DND-41 (cell line): ENCODE data around the gene SORBS1.

ENCODE experiments used
- ATAC-seq: fragments of 200-7000 bp; cut with Tn5 transposase; 3 replicates; pipeline ENCODE4 v1.9.1; 2021; ENCODE audit warnings: low read depth; ENCODE audit not compliant: insufficient read depth
- DNase-seq: peaks from one replicate; pipeline ENCODE4 v3.0.0-alpha.2; 2020
- H2AFZ ChIP-seq: 2 replicates; pipeline ENCODE4 v1.6.0; 2012; ENCODE audit warnings: low read depth, low read length
- H3K27ac ChIP-seq: 2 replicates; pipeline ENCODE4 v1.5.1; 2012; ENCODE audit warnings: low read length, inconsistent platforms
- H3K27me3 ChIP-seq: fragments of 200-600 bp; sonication (generic); 2 replicates; pipeline ENCODE4 v1.6.0; 2012; ENCODE audit warnings: low read length, mild to moderate bottlenecking, inconsistent platforms; ENCODE audit not compliant: insufficient read depth, poor library complexity
- H3K36me3 ChIP-seq: 2 replicates; pipeline ENCODE4 v1.5.1; 2012; ENCODE audit warnings: low read length, inconsistent platforms; ENCODE audit not compliant: insufficient read depth
- H3K4me1 ChIP-seq: 2 replicates; pipeline ENCODE4 v1.5.1; 2012; ENCODE audit warnings: mild to moderate bottlenecking, low read length; ENCODE audit not compliant: insufficient read depth
- H3K4me2 ChIP-seq: 2 replicates; pipeline ENCODE4 v1.6.0; 2012; ENCODE audit warnings: mild to moderate bottlenecking, moderate library complexity, low read length, inconsistent platforms; ENCODE audit not compliant: insufficient read depth
- H3K4me3 ChIP-seq, 2 experiments: fragments of 200-600 bp in 1 of 2; shearing (Covaris generic) in 1 of 2; 2 replicates each; pipeline ENCODE4 v1.5.1; 2012 to 2016; ENCODE audit warnings: inconsistent platforms in 2 of 2, low read length in 2 of 2, mild to moderate bottlenecking in 2 of 2, low read depth in 1 of 2, moderate library complexity in 1 of 2
- H3K79me2 ChIP-seq: 2 replicates; pipeline ENCODE4 v1.6.0; 2012; ENCODE audit warnings: low read length, inconsistent platforms; ENCODE audit not compliant: insufficient read depth
- H3K9ac ChIP-seq: 2 replicates; pipeline ENCODE4 v1.6.0; 2012; ENCODE audit warnings: low read depth, mild to moderate bottlenecking, inconsistent platforms, low read length, moderate library complexity
- H3K9me3 ChIP-seq: 2 replicates; pipeline ENCODE4 v1.5.1; 2012; ENCODE audit warnings: low read length, moderate library complexity, mild to moderate bottlenecking, inconsistent platforms; ENCODE audit not compliant: insufficient read depth, severe bottlenecking
- H4K20me1 ChIP-seq: 2 replicates; pipeline ENCODE4 v1.6.0; 2012; ENCODE audit warnings: low read length; ENCODE audit not compliant: insufficient read depth
- CTCF ChIP-seq: IDR thresholded peaks from 2 replicates; pipeline ENCODE4 v1.5.1; 2012; ENCODE audit warnings: borderline replicate concordance, low read length, moderate library complexity, mild to moderate bottlenecking; ENCODE audit not compliant: poor library complexity, severe bottlenecking; ENCODE audit errors: extremely low read depth
- EZH2 ChIP-seq: IDR thresholded peaks from 3 replicates; pipeline ENCODE4 v1.6.1; 2012; ENCODE audit warnings: borderline replicate concordance, low read depth, mild to moderate bottlenecking, moderate library complexity, low read length, inconsistent platforms; ENCODE audit not compliant: severe bottlenecking

The SORBS1 gene

DNA sequence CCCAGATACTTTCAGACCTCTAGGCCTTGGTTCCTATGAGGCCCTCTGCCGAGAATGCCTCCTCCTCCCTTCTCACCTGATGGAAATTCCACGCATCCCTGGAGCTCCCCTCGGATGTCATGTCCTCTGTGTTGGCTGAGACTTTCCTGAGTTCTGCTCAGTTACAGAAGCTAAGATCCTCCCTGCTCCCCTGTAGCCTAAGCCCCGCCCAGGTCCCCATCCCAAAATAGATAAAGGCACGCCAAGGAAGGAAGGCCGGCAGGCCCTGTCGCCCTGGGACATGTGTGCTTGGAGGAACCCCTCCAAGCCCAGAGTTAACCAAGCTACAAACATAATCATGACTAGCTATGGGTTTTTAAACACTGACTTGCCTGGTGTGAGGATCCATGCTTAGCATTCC is 123.5 kb downstream of the SORBS1 start:
- TF ChIP-seq CTCF (no peak), EZH2 (no peak)
- Histone ChIP-seq H4K20me1 (no peaks in the 10 kb centered on the region; the same call in 1 of the 2 replicates), H3K27ac (no peak overlapping the region), H3K9me3 (no peaks in the 10 kb centered on the region), H3K4me2 (no peak overlapping the region), H3K9ac (no peak overlapping the region), H3K4me1 (no peaks in the 10 kb centered on the region), H3K79me2 (no peaks in the 10 kb centered on the region), H3K36me3 (no peaks in the 10 kb centered on the region), H3K27me3 (peaks cover 7% of the 10 kb centered on the region), H2AFZ (no peak overlapping the region), H3K4me3 (no peak overlapping the region)
- ATAC-seq (no peak), DNase-seq (no peak)

GRCh38 chr10:95435548-95436279 is 125.5 kb downstream of the SORBS1 start:
- ATAC-seq (no peak), DNase-seq (no peak)
- Histone ChIP-seq H3K4me1 (no peaks in the 10 kb centered on the region), H3K4me2 (no peak overlapping the region), H3K79me2 (no peaks in the 10 kb centered on the region), H2AFZ (no peak overlapping the region), H3K27me3 (peaks cover 7% of the 10 kb centered on the region), H3K9ac (no peak overlapping the region), H3K9me3 (no peaks in the 10 kb centered on the region), H3K27ac (no peak overlapping the region), H3K36me3 (no peaks in the 10 kb centered on the region), H4K20me1 (no peaks in the 10 kb centered on the region; the same call in 1 of the 2 replicates), H3K4me3 (no peak overlapping the region)
- no peak for TF ChIP-seq EZH2
- TF ChIP-seq CTCF = no peak

- DNase-seq = no peak
- Histone ChIP-seq H3K9me3 (no peaks in the 10 kb centered on the region), H3K79me2 (no peaks in the 10 kb centered on the region), H2AFZ (no peak overlapping the region), H3K27ac (no peak overlapping the region), H3K4me1 (no peaks in the 10 kb centered on the region), H4K20me1 (no peaks in the 10 kb centered on the region; the same call in 1 of the 2 replicates), H3K4me3 (no peak overlapping the region), H3K36me3 (no peaks in the 10 kb centered on the region), H3K4me2 (no peak overlapping the region), H3K27me3 (peaks cover 3% of the 10 kb centered on the region), H3K9ac (no peak overlapping the region)
- no peak for TF ChIP-seq CTCF
- TF ChIP-seq EZH2 = no peak
- no peak for ATAC-seq
Observed at GRCh38 chr10:95434583-95434982, 126.6 kb downstream of the SORBS1 start.

DNA sequence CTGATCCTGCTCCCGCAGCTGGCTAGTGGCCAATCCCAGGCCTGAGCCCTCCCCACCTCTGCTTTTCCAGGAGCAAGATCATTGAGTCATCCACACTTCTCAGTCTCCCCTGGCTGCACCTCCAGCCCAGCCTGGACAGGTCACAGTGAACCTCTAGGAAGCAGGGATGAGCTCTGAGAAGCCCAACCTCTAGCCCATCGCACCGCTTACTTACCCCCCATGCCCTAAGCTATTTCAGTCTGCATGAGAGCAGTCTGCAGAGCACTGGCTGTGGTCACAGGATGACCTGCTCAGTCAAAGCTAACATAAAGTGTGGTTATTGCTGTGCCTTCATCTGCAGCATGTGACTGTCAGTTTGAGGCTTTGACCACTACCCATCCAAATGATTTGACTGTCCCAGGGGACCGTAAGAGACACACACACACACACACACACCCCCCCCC is 129.2 kb downstream of the SORBS1 start:
- Histone ChIP-seq H2AFZ (no peak overlapping the region), H3K4me1 (no peaks in the 10 kb centered on the region), H3K79me2 (no peaks in the 10 kb centered on the region), H3K27me3 (peaks cover 3% of the 10 kb centered on the region), H3K36me3 (no peaks in the 10 kb centered on the region), H3K4me2 (no peak overlapping the region), H3K9me3 (no peaks in the 10 kb centered on the region), H3K27ac (no peak overlapping the region), H4K20me1 (no peaks in the 10 kb centered on the region; the same call in 1 of the 2 replicates), H3K9ac (no peak overlapping the region), H3K4me3 (no peak overlapping the region)
- no peak for TF ChIP-seq EZH2
- TF ChIP-seq CTCF = no peak
- ATAC-seq = no peak
- no peak for DNase-seq
